Kidney (tissue), 14 donors: ENCODE measurements around the gene ANKRD44. TPM values are rescaled to one million over a fixed set of nuclear protein-coding genes. Genes with fewer than 3 reads are reported as not detected.

Source experiments
- DNase-seq, 5 donors: peaks; one replicate each; pipeline ENCODE4 v3.0.0-alpha.2; 2013 to 2020
- FAIRE-seq: peaks from 2 replicates; lab custom pipeline; 2012; peaks lifted over from hg19 to GRCh38; lab: Jason Lieb, UNC
- H3K27ac ChIP-seq, 2 donors: one replicate each; pipeline ENCODE4 v1.7.0; 2013; ENCODE audit warnings: low read depth in 2 of 2, low read length in 2 of 2, inconsistent platforms in 1 of 2
- H3K27me3 ChIP-seq: one replicate; pipeline ENCODE4 v1.7.1; 2013; ENCODE audit warnings: low read length, inconsistent platforms; ENCODE audit not compliant: control insufficient read depth, insufficient read depth
- H3K36me3 ChIP-seq, 3 donors: one replicate each; pipeline versions ENCODE4 v1.7.0 to v1.7.1; 2013; ENCODE audit warnings: low read length in 3 of 3, control low read depth in 1 of 3, inconsistent platforms in 1 of 3; ENCODE audit not compliant: insufficient read depth in 3 of 3, control insufficient read depth in 2 of 3
- H3K4me1 ChIP-seq, 3 donors: one replicate each; pipeline versions ENCODE4 v1.7.0 to v1.7.1; 2013; ENCODE audit warnings: low read length in 3 of 3, inconsistent platforms in 1 of 3, low read depth in 1 of 3; ENCODE audit not compliant: control insufficient read depth in 2 of 3, insufficient read depth in 2 of 3
- H3K4me3 ChIP-seq, 3 donors: one replicate each; pipeline versions ENCODE4 v1.7.0 to v1.8.1; 2013; ENCODE audit warnings: low read length in 3 of 3, control low read depth in 1 of 3, inconsistent platforms in 1 of 3
- H3K9ac ChIP-seq, 3 donors: one replicate each; pipeline versions ENCODE4 v1.7.0 to v1.7.1; 2013; ENCODE audit warnings: low read length in 3 of 3, control low read depth in 1 of 3, inconsistent platforms in 1 of 3
- H3K9me3 ChIP-seq, 3 donors: one replicate each; pipeline versions ENCODE4 v1.7.0 to v1.7.1; 2013; ENCODE audit warnings: low read length in 3 of 3, control low read depth in 1 of 3, inconsistent platforms in 1 of 3; ENCODE audit not compliant: control insufficient read depth in 2 of 3, insufficient read depth in 1 of 3
- CTCF ChIP-seq: IDR thresholded peaks from 3 replicates; pipeline ENCODE4 v1.5.1; 2012; ENCODE audit warnings: mild to moderate bottlenecking, moderate library complexity, borderline replicate concordance; ENCODE audit not compliant: insufficient read depth; ENCODE audit errors: extremely low read depth
- intact Hi-C: fragments of 100-400 bp; cut with DNase I; formaldehyde crosslinking; loops from one replicate; pipeline ENCODE4 v1.11.1; 2022
- polyA plus RNA-seq: library from polyadenylated mRNA; stranded (reverse); fragments of 350-450 nt; fragmentation: Illumina TruSeq; extraction: RNeasy Lipid Tissue Mini Kit (QIAGEN cat#74804); gene quantifications from one replicate; pipeline ENCODE4 v1.2.3, GENCODE V29; 2014; ENCODE audit warnings: low read depth, low replicate concordance; ENCODE audit not compliant: insufficient read depth
- total RNA-seq: library from RNA; stranded (reverse); fragmentation: NEBNext Ultra II Directional; extraction: Animal tissue kit (Norgen Biotek cat#: 25700); gene quantifications from one replicate; pipeline ENCODE4 v1.2.1, GENCODE V29; 2021
- donor health status: control.
- donor health status: control.
- donor health status: control.
- donor health status: control.
- donor health status: control.
- donor health status: DM: yes; HTN: yes; CAD: no.
- donor health status: Normal renal cell carcinoma (clear cell type).

ANKRD44 gene
- total and polyA plus RNA-seq, 2 donors from 2014 or later, result 2.2 to 39.2 TPM

GRCh38 chr2:197189426-197190099, 121.0 kb downstream of the ANKRD44 start:
- no peaks in the 10 kb centered on the region for H3K36me3 ChIP-seq
- no peak overlapping the region for H3K4me3 ChIP-seq
- H3K9ac ChIP-seq, result no peak overlapping the region
- intact Hi-C loops, result loop anchor here (10.0 kb wide), 2 partner anchors 125 to 195 kb away; partner anchors contain the start of gene ANKRD44
- no peaks in the 10 kb centered on the region for H3K9me3 ChIP-seq
- no peaks in the 10 kb centered on the region for H3K27me3 ChIP-seq
- TF ChIP-seq CTCF, result no peak
- H3K4me1 ChIP-seq, result peaks cover 0 to 8% (median 5%) of the 10 kb centered on the region in 3 donors
- FAIRE-seq (no peak), DNase-seq (no peak)
- no peak overlapping the region for H3K27ac ChIP-seq

GRCh38 chr2:197185676-197186075, 124.9 kb downstream of the ANKRD44 start:
- FAIRE-seq (no peak), DNase-seq (no peak)
- no peak overlapping the region for H3K4me3 ChIP-seq
- TF ChIP-seq CTCF, result no peak
- no peaks in the 10 kb centered on the region for H3K36me3 ChIP-seq
- H3K9me3 ChIP-seq, result no peaks in the 10 kb centered on the region
- H3K27ac ChIP-seq, result no peak overlapping the region
- H3K4me1 ChIP-seq, result peaks cover 0 to 8% (median 5%) of the 10 kb centered on the region in 3 donors
- no peak overlapping the region for H3K9ac ChIP-seq
- H3K27me3 ChIP-seq, result no peaks in the 10 kb centered on the region
- intact Hi-C loops, result loop anchor here (10.0 kb wide), 1 partner anchor 199 kb away; no protein-coding TSS in a partner anchor

- DNase-seq (peak in 2 of 5 donors; percentile 35 to 89), FAIRE-seq (no peak)
- no peak for TF ChIP-seq CTCF
- intact Hi-C loops, result loop anchor here (10.0 kb wide), 1 partner anchor 200 kb away; no protein-coding TSS in a partner anchor
- no peaks in the 10 kb centered on the region for H3K27me3 ChIP-seq
- H3K9ac ChIP-seq, result no peak overlapping the region
- H3K36me3 ChIP-seq, result no peaks in the 10 kb centered on the region
- peaks cover 0 to 8% (median 5%) of the 10 kb centered on the region in 3 donors for H3K4me1 ChIP-seq
- H3K27ac ChIP-seq, result peak overlapping the region in 1 of 2 donors; percentile 7
- no peaks in the 10 kb centered on the region for H3K9me3 ChIP-seq
- no peak overlapping the region for H3K4me3 ChIP-seq
Observed at GRCh38 chr2:197184959-197185586, 125.5 kb downstream of the ANKRD44 start.
